Panc1 (cell line): Measurements from ENCODE around the gene CROCC2. TPM values are rescaled to one million over a fixed set of nuclear protein-coding genes. Genes with fewer than 3 reads are reported as not detected.

Source experiments
- ATAC-seq: fragments of 200-7000 bp; cut with Tn5 transposase; 2 replicates; pipeline ENCODE4 v1.9.1; 2020; ENCODE audit warnings: mild to moderate bottlenecking, moderate library complexity
- BruUV-seq: library from RNA; stranded (reverse); fragments of 400-500 nt; replicated peaks from 2 replicates; lab custom pipeline; 2021; lab: Mats Ljungman, UMichigan
- CTCF ChIA-PET: fragments of 300-600 bp; sonication (Branson Sonifier 250); formaldehyde crosslinking; loops from one replicate; lab custom pipeline; 2022; ENCODE audit warnings: antibody characterized with exemption; lab: Charles Lee
- POLR2A ChIA-PET: fragments of 300-600 bp; sonication (Branson Sonifier 250); formaldehyde crosslinking; loops from one replicate; lab custom pipeline; 2022; ENCODE audit warnings: antibody characterized with exemption; lab: Charles Lee
- DNase-seq: peaks from one replicate; pipeline ENCODE4 v3.0.0-alpha.2; 2010; ENCODE audit warnings: low read depth, low spot score
- H3K27ac ChIP-seq: 2 replicates; pipeline ENCODE4 v1.5.1; 2011; ENCODE audit warnings: mild to moderate bottlenecking, low read length, inconsistent platforms
- H3K27me3 ChIP-seq: fragments of 200-500 bp; sonication (Bioruptor generic); 2 replicates; pipeline ENCODE4 v1.6.0; 2014; ENCODE audit warnings: low read length, inconsistent platforms; ENCODE audit not compliant: control insufficient read depth, insufficient read depth
- H3K36me3 ChIP-seq: fragments of 200-500 bp; sonication (Bioruptor generic); 2 replicates; pipeline ENCODE4 v1.5.1; 2014; ENCODE audit warnings: inconsistent platforms, mild to moderate bottlenecking, low read length, moderate library complexity; ENCODE audit not compliant: control insufficient read depth, insufficient read depth
- H3K4me1 ChIP-seq: 2 replicates; pipeline ENCODE4 v1.5.1; 2011; ENCODE audit warnings: inconsistent platforms, mild to moderate bottlenecking, low read length, moderate library complexity; ENCODE audit not compliant: control insufficient read depth, insufficient read depth
- H3K4me3 ChIP-seq, 2 experiments: 2 replicates each; pipeline ENCODE4 v1.5.1; 2011 to 2012; ENCODE audit warnings: low read depth in 2 of 2, low read length in 2 of 2, mild to moderate bottlenecking in 2 of 2, inconsistent platforms in 1 of 2, moderate library complexity in 1 of 2
- H3K9me3 ChIP-seq: fragments of 200-500 bp; sonication (Bioruptor generic); 2 replicates; pipeline ENCODE4 v1.5.1; 2014; ENCODE audit warnings: low read depth, mild to moderate bottlenecking, inconsistent platforms, low read length, moderate library complexity; ENCODE audit not compliant: control insufficient read depth, insufficient read depth
- POLR2AphosphoS5 ChIP-seq: IDR thresholded peaks from 2 replicates; pipeline ENCODE4 v1.6.1; 2012; ENCODE audit warnings: mild to moderate bottlenecking, low read depth, low read length, moderate library complexity
- SIN3A ChIP-seq: IDR thresholded peaks from 2 replicates; pipeline ENCODE4 v1.6.1; 2012; ENCODE audit warnings: low read depth, mild to moderate bottlenecking, low read length, moderate library complexity, borderline replicate concordance; ENCODE audit not compliant: insufficient read depth
- TCF7L2 ChIP-seq: IDR thresholded peaks from 2 replicates; pipeline ENCODE4 v1.6.1; 2011; ENCODE audit warnings: mild to moderate bottlenecking, low read depth, low read length, inconsistent platforms
- in situ Hi-C: cut with HindIII; loops from 2 replicates; pipeline ENCODE4 v1.10.0; 2016; ENCODE audit warnings: low sequenced_read_pairs, low pct_unique_long_range_greater_than_20kb
- intact Hi-C: fragments of 100-400 bp; cut with micrococcal nuclease; formaldehyde crosslinking; loops from one replicate; pipeline ENCODE4 v1.10.0; 2022; ENCODE audit not compliant: unreplicated experiment
- total RNA-seq: library from RNA; stranded (reverse); gene quantifications from one replicate; pipeline ENCODE4 v1.2.1, GENCODE V29; 2021; ENCODE audit not compliant: unreplicated experiment
- TF ChIP-seq, protein P1 (sequence below): fragments of 450-650 bp; IDR thresholded peaks from 2 replicates; pipeline ENCODE4 v1.5.1; 2017; ENCODE audit warnings: mild to moderate bottlenecking
- TF ChIP-seq, protein P2 (sequence below), 2 experiments: IDR thresholded peaks; 2 replicates each; pipeline ENCODE4 v1.6.1; 2011 to 2012; ENCODE audit warnings: low read depth in 2 of 2, control low read depth in 1 of 2, low read length in 1 of 2, mild to moderate bottlenecking in 1 of 2, moderate library complexity in 1 of 2; ENCODE audit not compliant: insufficient read depth in 1 of 2

The CROCC2 gene
- total RNA-seq, 1 experiment from 2014 or later, result 0.23 TPM

- TF ChIP-seq, protein P1, sequence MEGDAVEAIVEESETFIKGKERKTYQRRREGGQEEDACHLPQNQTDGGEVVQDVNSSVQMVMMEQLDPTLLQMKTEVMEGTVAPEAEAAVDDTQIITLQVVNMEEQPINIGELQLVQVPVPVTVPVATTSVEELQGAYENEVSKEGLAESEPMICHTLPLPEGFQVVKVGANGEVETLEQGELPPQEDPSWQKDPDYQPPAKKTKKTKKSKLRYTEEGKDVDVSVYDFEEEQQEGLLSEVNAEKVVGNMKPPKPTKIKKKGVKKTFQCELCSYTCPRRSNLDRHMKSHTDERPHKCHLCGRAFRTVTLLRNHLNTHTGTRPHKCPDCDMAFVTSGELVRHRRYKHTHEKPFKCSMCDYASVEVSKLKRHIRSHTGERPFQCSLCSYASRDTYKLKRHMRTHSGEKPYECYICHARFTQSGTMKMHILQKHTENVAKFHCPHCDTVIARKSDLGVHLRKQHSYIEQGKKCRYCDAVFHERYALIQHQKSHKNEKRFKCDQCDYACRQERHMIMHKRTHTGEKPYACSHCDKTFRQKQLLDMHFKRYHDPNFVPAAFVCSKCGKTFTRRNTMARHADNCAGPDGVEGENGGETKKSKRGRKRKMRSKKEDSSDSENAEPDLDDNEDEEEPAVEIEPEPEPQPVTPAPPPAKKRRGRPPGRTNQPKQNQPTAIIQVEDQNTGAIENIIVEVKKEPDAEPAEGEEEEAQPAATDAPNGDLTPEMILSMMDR, result no peak
- TF ChIP-seq POLR2AphosphoS5 (no peak), TCF7L2 (no peak), SIN3A (no peak)
- TF ChIP-seq, protein P2, sequence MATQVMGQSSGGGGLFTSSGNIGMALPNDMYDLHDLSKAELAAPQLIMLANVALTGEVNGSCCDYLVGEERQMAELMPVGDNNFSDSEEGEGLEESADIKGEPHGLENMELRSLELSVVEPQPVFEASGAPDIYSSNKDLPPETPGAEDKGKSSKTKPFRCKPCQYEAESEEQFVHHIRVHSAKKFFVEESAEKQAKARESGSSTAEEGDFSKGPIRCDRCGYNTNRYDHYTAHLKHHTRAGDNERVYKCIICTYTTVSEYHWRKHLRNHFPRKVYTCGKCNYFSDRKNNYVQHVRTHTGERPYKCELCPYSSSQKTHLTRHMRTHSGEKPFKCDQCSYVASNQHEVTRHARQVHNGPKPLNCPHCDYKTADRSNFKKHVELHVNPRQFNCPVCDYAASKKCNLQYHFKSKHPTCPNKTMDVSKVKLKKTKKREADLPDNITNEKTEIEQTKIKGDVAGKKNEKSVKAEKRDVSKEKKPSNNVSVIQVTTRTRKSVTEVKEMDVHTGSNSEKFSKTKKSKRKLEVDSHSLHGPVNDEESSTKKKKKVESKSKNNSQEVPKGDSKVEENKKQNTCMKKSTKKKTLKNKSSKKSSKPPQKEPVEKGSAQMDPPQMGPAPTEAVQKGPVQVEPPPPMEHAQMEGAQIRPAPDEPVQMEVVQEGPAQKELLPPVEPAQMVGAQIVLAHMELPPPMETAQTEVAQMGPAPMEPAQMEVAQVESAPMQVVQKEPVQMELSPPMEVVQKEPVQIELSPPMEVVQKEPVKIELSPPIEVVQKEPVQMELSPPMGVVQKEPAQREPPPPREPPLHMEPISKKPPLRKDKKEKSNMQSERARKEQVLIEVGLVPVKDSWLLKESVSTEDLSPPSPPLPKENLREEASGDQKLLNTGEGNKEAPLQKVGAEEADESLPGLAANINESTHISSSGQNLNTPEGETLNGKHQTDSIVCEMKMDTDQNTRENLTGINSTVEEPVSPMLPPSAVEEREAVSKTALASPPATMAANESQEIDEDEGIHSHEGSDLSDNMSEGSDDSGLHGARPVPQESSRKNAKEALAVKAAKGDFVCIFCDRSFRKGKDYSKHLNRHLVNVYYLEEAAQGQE (IDR thresholded peaks at IDR 0.05; ENCODE audit: insufficient read depth in 1 of 2, low read depth in 2 of 2, low read length in 1 of 2), result no peak
- peak within 1 kb of the TSS; percentile 50 to 65 for H3K4me3 ChIP-seq
- H3K4me1 ChIP-seq, result peaks cover 11% of the 10 kb centered on the region
- H3K9me3 ChIP-seq, result no peaks in the 10 kb centered on the region
- no TSS peak for BruUV-seq
- no peaks in the 10 kb centered on the region; the same call in 1 of the 2 replicates for H3K36me3 ChIP-seq
- CTCF ChIA-PET, result no interaction called here
- in situ Hi-C loops, result no loop called here
- ATAC-seq (peak; percentile 92), DNase-seq (peak; percentile 20)
- intact Hi-C loops, result no loop called here
- POLR2A ChIA-PET, result no interaction called here
- H3K27ac ChIP-seq, result peak within 1 kb of the TSS; percentile 70
- H3K27me3 ChIP-seq, result no peaks in the 10 kb centered on the region
Observed at GRCh38 chr2:240997856-240998705, 91.9 kb downstream of the CROCC2 start, which contains the start of gene SNED1. SNED1 (plus strand) TSS chr2:240998618; CDS start chr2:240998838, 220 bp downstream.

GRCh38 chr2:240998706-240998994, 92.5 kb downstream of the CROCC2 start:
- no TSS peak for BruUV-seq
- Histone ChIP-seq H3K9me3 (peaks cover 2% of the 10 kb centered on the region; the same call in 1 of the 2 replicates), H3K27me3 (no peaks in the 10 kb centered on the region), H3K36me3 (no peaks in the 10 kb centered on the region; the same call in 1 of the 2 replicates), H3K4me1 (peaks cover 11% of the 10 kb centered on the region), H3K27ac (no peak overlapping the region), H3K4me3 (peak overlapping the region; percentile 34 to 50; a peak in 3 of 4 replicates)
- DNase-seq (no peak), ATAC-seq (peak; percentile 53)
- ChIA-PET CTCF (no interaction called here), POLR2A (no interaction called here)
- TF ChIP-seq TCF7L2 (no peak), SIN3A (no peak), POLR2AphosphoS5 (no peak)
- TF ChIP-seq, protein P1, result no peak
- TF ChIP-seq, protein P2 (IDR thresholded peaks at IDR 0.05; ENCODE audit: insufficient read depth in 1 of 2, low read depth in 2 of 2, low read length in 1 of 2), result no peak
- in situ Hi-C loops, result no loop called here
- intact Hi-C loops, result no loop called here
